Glutamatergic neuron (in vitro differentiated cells): ENCODE results near the gene MYADM. TPM values are rescaled to one million over a fixed set of nuclear protein-coding genes. Genes with fewer than 3 reads are reported as not detected.

Experiments used
- DNase-seq: peaks from one replicate; pipeline ENCODE4 v3.0.0; 2022
- H3K27ac Mint-ChIP-seq: one replicate; pipeline ENCODE4 v1.8.0; 2020; ENCODE audit warnings: mild to moderate bottlenecking, mixed read lengths, inconsistent platforms; ENCODE audit not compliant: unreplicated experiment
- H3K27me3 Mint-ChIP-seq: one replicate; pipeline ENCODE4 v1.8.0; 2020; ENCODE audit warnings: mild to moderate bottlenecking, moderate library complexity, mixed read lengths, inconsistent platforms; ENCODE audit not compliant: unreplicated experiment
- H3K36me3 Mint-ChIP-seq: one replicate; pipeline ENCODE4 v1.8.0; 2020; ENCODE audit warnings: mild to moderate bottlenecking, mixed read lengths, inconsistent platforms; ENCODE audit not compliant: unreplicated experiment
- H3K4me1 Mint-ChIP-seq: one replicate; pipeline ENCODE4 v1.8.0; 2020; ENCODE audit warnings: mild to moderate bottlenecking, low read depth, mixed read lengths, inconsistent platforms; ENCODE audit not compliant: unreplicated experiment
- H3K4me3 Mint-ChIP-seq: one replicate; pipeline ENCODE4 v1.8.0; 2020; ENCODE audit warnings: mild to moderate bottlenecking, mixed read lengths, inconsistent platforms; ENCODE audit not compliant: unreplicated experiment
- H3K9me3 Mint-ChIP-seq: one replicate; pipeline ENCODE4 v1.8.0; 2020; ENCODE audit warnings: mild to moderate bottlenecking, moderate library complexity, mixed read lengths, inconsistent platforms; ENCODE audit not compliant: unreplicated experiment
- total RNA-seq: library from RNA; stranded (reverse); fragmentation: NEBNext Ultra II Directional; extraction: Animal tissue kit (Norgen Biotek cat#: 25700); gene quantifications from one replicate; pipeline ENCODE4 v1.2.1, GENCODE V29; 2021; ENCODE audit not compliant: unreplicated experiment
- TF ChIP-seq, protein P1 (sequence below): fragments of 200-600 bp; sonication (generic); IDR thresholded peaks from one replicate; pipeline ENCODE4 v1.5.0; 2021; ENCODE audit not compliant: partially characterized antibody, unreplicated experiment

Gene MYADM
- total RNA-seq, 1 donor from 2014 or later: 61.5 TPM

DNA sequence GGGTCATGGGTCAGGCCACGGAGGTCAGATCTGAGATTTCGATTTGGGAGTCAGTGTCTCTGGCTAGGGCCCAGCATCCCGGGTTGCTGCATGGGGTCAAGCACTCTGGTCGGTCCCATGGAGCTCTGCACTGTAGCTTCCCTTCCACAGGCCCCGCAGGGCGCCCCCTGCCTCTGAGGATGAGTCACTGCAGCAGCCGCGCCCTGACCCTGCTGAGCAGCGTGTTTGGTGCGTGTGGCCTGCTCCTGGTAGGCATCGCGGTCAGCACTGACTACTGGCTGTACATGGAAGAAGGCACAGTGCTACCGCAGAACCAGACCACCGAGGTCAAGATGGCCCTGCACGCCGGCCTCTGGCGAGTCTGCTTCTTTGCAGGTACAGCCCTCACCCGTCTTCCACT, 45.0 kb downstream of the MYADM start:
- Mint-ChIP-seq H3K27ac (no peak overlapping the region), H3K4me1 (peaks cover 12% of the 10 kb centered on the region), H3K4me3 (no peak overlapping the region), H3K36me3 (peaks cover 1% of the 10 kb centered on the region), H3K9me3 (peaks cover 16% of the 10 kb centered on the region), H3K27me3 (peaks cover 16% of the 10 kb centered on the region)
- TF ChIP-seq, protein P1, sequence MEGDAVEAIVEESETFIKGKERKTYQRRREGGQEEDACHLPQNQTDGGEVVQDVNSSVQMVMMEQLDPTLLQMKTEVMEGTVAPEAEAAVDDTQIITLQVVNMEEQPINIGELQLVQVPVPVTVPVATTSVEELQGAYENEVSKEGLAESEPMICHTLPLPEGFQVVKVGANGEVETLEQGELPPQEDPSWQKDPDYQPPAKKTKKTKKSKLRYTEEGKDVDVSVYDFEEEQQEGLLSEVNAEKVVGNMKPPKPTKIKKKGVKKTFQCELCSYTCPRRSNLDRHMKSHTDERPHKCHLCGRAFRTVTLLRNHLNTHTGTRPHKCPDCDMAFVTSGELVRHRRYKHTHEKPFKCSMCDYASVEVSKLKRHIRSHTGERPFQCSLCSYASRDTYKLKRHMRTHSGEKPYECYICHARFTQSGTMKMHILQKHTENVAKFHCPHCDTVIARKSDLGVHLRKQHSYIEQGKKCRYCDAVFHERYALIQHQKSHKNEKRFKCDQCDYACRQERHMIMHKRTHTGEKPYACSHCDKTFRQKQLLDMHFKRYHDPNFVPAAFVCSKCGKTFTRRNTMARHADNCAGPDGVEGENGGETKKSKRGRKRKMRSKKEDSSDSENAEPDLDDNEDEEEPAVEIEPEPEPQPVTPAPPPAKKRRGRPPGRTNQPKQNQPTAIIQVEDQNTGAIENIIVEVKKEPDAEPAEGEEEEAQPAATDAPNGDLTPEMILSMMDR: peak; percentile 67
- peak; percentile 55 for DNase-seq

- no peak overlapping the region for H3K27ac Mint-ChIP-seq
- no peak overlapping the region for H3K4me3 Mint-ChIP-seq
- TF ChIP-seq, protein P1: no peak
- H3K27me3 Mint-ChIP-seq: peaks cover 11% of the 10 kb centered on the region
- peaks cover 9% of the 10 kb centered on the region for H3K4me1 Mint-ChIP-seq
- peak; percentile 44 for DNase-seq
- peaks cover 11% of the 10 kb centered on the region for H3K9me3 Mint-ChIP-seq
- H3K36me3 Mint-ChIP-seq: peaks cover 8% of the 10 kb centered on the region
These were observed 47.3 kb downstream of the MYADM start for GRCh38 chr19:53915000-53915399.

- Mint-ChIP-seq H3K4me3 (no peak overlapping the region), H3K4me1 (peaks cover 2% of the 10 kb centered on the region), H3K9me3 (peaks cover 6% of the 10 kb centered on the region), H3K27me3 (peaks cover 6% of the 10 kb centered on the region), H3K27ac (no peak overlapping the region), H3K36me3 (peaks cover 8% of the 10 kb centered on the region)
- TF ChIP-seq, protein P1: no peak
- DNase-seq: no peak
These were observed 48.3 kb downstream of the MYADM start for GRCh38 chr19:53916004-53916403.

DNA sequence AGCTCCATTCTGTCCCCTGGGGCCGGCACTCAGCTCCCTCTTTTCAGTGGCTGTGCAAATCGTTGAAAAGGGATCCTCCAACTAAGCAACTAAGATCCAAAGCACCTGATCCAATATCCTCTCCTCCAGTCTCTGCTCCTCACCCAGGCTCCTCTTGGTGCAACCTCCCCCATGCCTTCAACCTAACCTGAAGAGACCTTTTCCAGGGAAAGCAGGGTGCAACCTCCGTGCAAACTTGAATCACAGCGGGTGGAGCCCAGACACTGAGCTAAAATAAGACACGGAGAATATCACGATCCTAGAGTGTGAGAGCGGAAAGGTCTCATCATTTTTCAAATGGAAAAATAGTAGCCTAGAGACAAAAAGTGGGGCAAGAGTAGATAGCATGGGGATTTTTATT, 49.7 kb downstream of the MYADM start:
- H3K27me3 Mint-ChIP-seq: peaks cover 4% of the 10 kb centered on the region
- no peak overlapping the region for H3K27ac Mint-ChIP-seq
- peaks cover 8% of the 10 kb centered on the region for H3K9me3 Mint-ChIP-seq
- DNase-seq: no peak
- TF ChIP-seq, protein P1: no peak
- no peaks in the 10 kb centered on the region for H3K4me1 Mint-ChIP-seq
- no peak overlapping the region for H3K4me3 Mint-ChIP-seq
- H3K36me3 Mint-ChIP-seq: peaks cover 8% of the 10 kb centered on the region

Other genes with a start within 250 kb of the MYADM start
- not detected for gene DPRX, start 235.9 kb upstream of the MYADM start, total RNA-seq
- 0.12 TPM for gene NLRP12, start 43.6 kb upstream of the MYADM start, total RNA-seq
- gene PRKCG, start 14.3 kb downstream of the MYADM start, total RNA-seq: 33.1 TPM
- gene CACNG7, start 41.4 kb downstream of the MYADM start, total RNA-seq: 60.4 TPM
- 4.3 TPM for gene CACNG8, start 95.1 kb downstream of the MYADM start, total RNA-seq
- 0.74 TPM for gene CACNG6, start 123.8 kb downstream of the MYADM start, total RNA-seq
- not detected for gene VSTM1, start 196.0 kb downstream of the MYADM start, total RNA-seq
- gene TARM1, start 213.5 kb downstream of the MYADM start, total RNA-seq: not detected
- gene OSCAR, start 232.9 kb downstream of the MYADM start, total RNA-seq: not detected
- 143 TPM for gene NDUFA3, start 235.0 kb downstream of the MYADM start, total RNA-seq
- 21.9 TPM for gene TFPT, start 247.8 kb downstream of the MYADM start, total RNA-seq
- gene PRPF31, start 247.9 kb downstream of the MYADM start, total RNA-seq: 55.5 TPM